Endothelial cell (in vitro differentiated cells): ENCODE measurements around the gene NFIB. TPM values are rescaled to one million over a fixed set of nuclear protein-coding genes. Genes with fewer than 3 reads are reported as not detected.

Experiments
- DNase-seq: peaks from one replicate; pipeline ENCODE4 v3.0.0; 2021; ENCODE audit warnings: low spot score
- H3K27ac Mint-ChIP-seq: one replicate; pipeline ENCODE4 v1.8.0; 2021; ENCODE audit warnings: mixed read lengths, inconsistent platforms; ENCODE audit not compliant: unreplicated experiment
- H3K27me3 Mint-ChIP-seq: one replicate; pipeline ENCODE4 v1.8.0; 2021; ENCODE audit warnings: mild to moderate bottlenecking, moderate library complexity, mixed read lengths, inconsistent platforms; ENCODE audit not compliant: unreplicated experiment
- H3K36me3 Mint-ChIP-seq: one replicate; pipeline ENCODE4 v1.8.0; 2021; ENCODE audit warnings: mild to moderate bottlenecking, low read depth, mixed read lengths, inconsistent platforms; ENCODE audit not compliant: unreplicated experiment
- H3K4me1 Mint-ChIP-seq: one replicate; pipeline ENCODE4 v1.8.0; 2021; ENCODE audit warnings: mild to moderate bottlenecking, mixed read lengths, inconsistent platforms; ENCODE audit not compliant: unreplicated experiment
- H3K4me3 Mint-ChIP-seq: one replicate; pipeline ENCODE4 v1.8.0; 2021; ENCODE audit warnings: mild to moderate bottlenecking, mixed read lengths, inconsistent platforms; ENCODE audit not compliant: unreplicated experiment
- H3K9me3 Mint-ChIP-seq: one replicate; pipeline ENCODE4 v1.8.0; 2021; ENCODE audit warnings: mixed read lengths, inconsistent platforms; ENCODE audit not compliant: unreplicated experiment
- total RNA-seq: library from RNA; stranded (reverse); fragmentation: NEBNext Ultra II Directional; extraction: Animal tissue kit (Norgen Biotek cat#: 25700); gene quantifications from one replicate; pipeline ENCODE4 v1.2.1, GENCODE V29; 2021; ENCODE audit not compliant: unreplicated experiment
- TF ChIP-seq, protein P1 (sequence below): fragments of 200-600 bp; sonication (generic); IDR thresholded peaks from one replicate; pipeline ENCODE4 v1.5.0; 2021; ENCODE audit warnings: antibody characterized with exemption; ENCODE audit not compliant: unreplicated experiment

The NFIB gene
- total RNA-seq, 1 donor from 2014 or later: 120 TPM

DNA sequence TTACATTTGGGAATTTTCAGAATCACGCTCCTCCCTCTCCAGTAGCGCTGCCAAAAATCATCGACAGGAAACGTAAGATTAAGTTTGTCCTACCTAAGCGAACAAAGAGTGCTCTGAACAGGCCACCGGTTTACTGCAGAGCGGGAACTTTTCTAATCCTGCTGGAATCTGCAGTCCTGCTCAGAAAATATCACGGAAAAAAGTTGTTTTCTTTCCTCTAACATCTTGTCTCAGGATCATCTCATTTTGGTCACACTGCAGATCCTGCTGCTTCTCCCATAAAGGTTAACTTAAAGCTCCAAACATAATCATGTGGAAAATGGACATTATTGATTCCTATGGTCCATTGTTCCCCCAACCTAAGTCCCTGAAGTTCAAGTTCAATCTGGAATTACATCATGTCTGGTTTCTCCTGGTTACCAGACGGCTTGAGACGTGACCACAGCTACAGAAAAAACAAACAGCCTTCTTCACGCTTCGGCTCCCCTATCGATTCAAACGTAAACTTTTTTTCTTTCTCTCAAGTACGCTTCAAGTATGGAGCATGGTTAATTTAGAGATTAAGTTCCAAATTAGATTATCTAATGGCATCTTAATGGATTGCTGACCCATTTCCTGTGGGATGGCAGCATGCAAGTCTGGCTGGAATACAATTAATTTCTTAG lies 217.6 kb downstream of the NFIB start:
- peaks cover 16% of the 10 kb centered on the region for H3K36me3 Mint-ChIP-seq
- H3K4me3 Mint-ChIP-seq: no peak overlapping the region
- no peaks in the 10 kb centered on the region for H3K9me3 Mint-ChIP-seq
- TF ChIP-seq, protein P1, sequence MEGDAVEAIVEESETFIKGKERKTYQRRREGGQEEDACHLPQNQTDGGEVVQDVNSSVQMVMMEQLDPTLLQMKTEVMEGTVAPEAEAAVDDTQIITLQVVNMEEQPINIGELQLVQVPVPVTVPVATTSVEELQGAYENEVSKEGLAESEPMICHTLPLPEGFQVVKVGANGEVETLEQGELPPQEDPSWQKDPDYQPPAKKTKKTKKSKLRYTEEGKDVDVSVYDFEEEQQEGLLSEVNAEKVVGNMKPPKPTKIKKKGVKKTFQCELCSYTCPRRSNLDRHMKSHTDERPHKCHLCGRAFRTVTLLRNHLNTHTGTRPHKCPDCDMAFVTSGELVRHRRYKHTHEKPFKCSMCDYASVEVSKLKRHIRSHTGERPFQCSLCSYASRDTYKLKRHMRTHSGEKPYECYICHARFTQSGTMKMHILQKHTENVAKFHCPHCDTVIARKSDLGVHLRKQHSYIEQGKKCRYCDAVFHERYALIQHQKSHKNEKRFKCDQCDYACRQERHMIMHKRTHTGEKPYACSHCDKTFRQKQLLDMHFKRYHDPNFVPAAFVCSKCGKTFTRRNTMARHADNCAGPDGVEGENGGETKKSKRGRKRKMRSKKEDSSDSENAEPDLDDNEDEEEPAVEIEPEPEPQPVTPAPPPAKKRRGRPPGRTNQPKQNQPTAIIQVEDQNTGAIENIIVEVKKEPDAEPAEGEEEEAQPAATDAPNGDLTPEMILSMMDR: no peak
- DNase-seq: peak; percentile 44
- peaks cover 54% of the 10 kb centered on the region for H3K4me1 Mint-ChIP-seq
- H3K27ac Mint-ChIP-seq: peak overlapping the region; percentile 96
- H3K27me3 Mint-ChIP-seq: peaks cover 8% of the 10 kb centered on the region

DNA sequence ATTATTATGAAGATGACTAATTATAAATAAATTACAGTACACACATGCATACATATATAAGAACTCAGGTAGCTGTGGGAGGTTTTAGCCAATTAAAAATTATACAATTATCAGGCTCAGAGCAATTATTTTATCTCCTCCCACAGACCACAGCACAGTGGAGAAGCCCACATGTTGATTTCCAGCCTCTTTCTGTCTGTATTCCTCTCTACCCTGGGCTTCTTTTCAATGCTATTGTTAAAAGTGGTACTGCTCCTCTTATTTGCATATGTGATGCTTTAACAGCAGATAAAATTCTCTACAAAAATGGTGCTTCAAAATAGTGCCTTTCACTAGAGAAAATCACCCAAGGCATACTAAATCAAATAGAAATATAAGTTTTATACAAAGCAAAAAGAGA lies 218.7 kb downstream of the NFIB start:
- Mint-ChIP-seq H3K4me1 (peaks cover 54% of the 10 kb centered on the region), H3K27ac (peak overlapping the region; percentile 80), H3K27me3 (peaks cover 8% of the 10 kb centered on the region), H3K4me3 (no peak overlapping the region), H3K36me3 (peaks cover 16% of the 10 kb centered on the region), H3K9me3 (no peaks in the 10 kb centered on the region)
- no peak for DNase-seq
- TF ChIP-seq, protein P1: no peak

DNA sequence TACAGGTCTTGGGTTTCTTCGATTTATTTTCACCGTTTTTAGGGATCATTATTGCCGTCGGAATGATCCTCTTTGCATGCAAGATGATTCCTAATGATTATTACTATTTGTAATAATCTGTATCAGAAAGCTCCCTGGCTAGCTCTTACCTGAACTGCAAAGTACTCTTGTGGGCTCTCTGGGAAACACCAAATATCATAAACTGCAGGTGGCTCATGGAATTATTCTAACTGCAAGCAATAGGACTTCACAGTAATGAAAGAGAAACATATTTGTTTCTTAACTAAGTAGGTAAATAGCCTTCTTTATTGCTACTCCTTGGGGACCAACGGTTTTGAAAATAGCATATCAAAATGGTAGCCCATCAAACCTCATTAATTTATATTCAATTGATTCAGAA lies 219.4 kb downstream of the NFIB start:
- Mint-ChIP-seq H3K36me3 (peaks cover 11% of the 10 kb centered on the region), H3K27ac (peak overlapping the region; percentile 41), H3K27me3 (peaks cover 8% of the 10 kb centered on the region), H3K4me3 (no peak overlapping the region), H3K9me3 (no peaks in the 10 kb centered on the region), H3K4me1 (peaks cover 51% of the 10 kb centered on the region)
- DNase-seq: no peak
- TF ChIP-seq, protein P1: no peak

DNA sequence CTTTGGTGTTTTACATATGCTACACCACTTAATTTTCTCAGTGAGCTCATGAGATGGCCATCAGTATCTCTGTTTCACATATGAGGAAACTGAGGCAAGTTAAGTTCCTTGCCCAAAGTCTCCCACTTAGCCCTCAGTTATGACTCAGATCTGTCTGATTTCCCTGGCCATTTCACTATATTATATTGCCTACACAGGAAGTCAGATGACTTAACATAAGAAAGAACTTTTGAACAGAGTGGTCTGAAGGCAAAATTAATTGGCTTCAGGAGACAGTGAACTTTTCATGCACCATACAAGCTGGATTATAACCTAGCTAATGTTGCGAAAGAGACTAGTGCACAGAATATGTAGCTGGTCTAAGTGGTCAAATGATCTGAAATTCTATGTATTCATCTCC lies 221.6 kb downstream of the NFIB start:
- H3K4me3 Mint-ChIP-seq: no peak overlapping the region
- H3K36me3 Mint-ChIP-seq: peaks cover 14% of the 10 kb centered on the region
- TF ChIP-seq, protein P1: no peak
- DNase-seq: no peak
- H3K27ac Mint-ChIP-seq: no peak overlapping the region
- H3K9me3 Mint-ChIP-seq: no peaks in the 10 kb centered on the region
- peaks cover 43% of the 10 kb centered on the region for H3K4me1 Mint-ChIP-seq
- H3K27me3 Mint-ChIP-seq: peaks cover 8% of the 10 kb centered on the region

DNA sequence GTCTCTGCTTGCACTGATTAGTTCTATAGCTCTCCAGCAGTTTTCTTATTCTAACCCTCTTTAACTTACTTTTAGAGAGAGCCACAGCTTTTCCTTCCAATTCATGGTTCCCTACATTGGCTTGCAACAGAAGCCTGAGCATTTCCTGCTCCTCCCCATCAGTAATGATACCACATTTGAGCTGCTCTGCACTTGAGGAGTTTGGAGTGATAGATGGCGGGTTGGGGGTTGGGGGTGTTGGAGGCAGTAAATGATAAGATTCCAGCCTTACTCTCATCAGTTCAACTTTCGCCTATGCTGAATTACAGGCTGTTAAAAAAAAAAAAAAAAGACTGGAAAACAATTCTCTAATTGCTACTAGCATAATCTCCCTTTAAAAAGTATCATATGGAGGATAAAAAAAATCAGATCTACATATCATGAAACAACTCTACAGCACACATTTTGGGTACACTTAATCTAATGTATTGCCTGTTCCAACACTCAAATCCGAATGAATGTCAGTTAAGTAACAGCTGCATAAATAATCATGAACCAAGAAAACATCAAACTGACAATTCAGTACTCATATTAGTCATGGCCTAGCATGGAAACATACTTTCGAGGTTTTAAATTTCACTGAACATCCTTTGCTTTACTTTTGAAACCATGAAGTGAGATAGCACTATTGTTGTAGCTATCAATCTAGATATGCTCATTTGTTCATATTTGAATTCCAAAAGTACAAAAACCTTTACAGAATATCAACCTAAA lies 224.7 kb downstream of the NFIB start:
- H3K4me1 Mint-ChIP-seq: peaks cover 24% of the 10 kb centered on the region
- peak overlapping the region; percentile 62 for H3K4me3 Mint-ChIP-seq
- H3K36me3 Mint-ChIP-seq: peaks cover 28% of the 10 kb centered on the region
- TF ChIP-seq, protein P1: no peak
- no peak for DNase-seq
- H3K27ac Mint-ChIP-seq: no peak overlapping the region
- no peaks in the 10 kb centered on the region for H3K9me3 Mint-ChIP-seq
- H3K27me3 Mint-ChIP-seq: peaks cover 6% of the 10 kb centered on the region
